B cell (primary cell): Measurements from ENCODE around the gene CAPN12.
"Not testable (repeated sequence)": the region's sequence is repeated elsewhere in the genome, so short reads cannot be mapped to it uniquely, and the experiment has no call there.

Source experiments
- EZH2 ChIP-seq: IDR thresholded peaks from 2 replicates; pipeline ENCODE4 v1.6.1; 2012; ENCODE audit warnings: borderline replicate concordance, low read depth, mild to moderate bottlenecking, moderate library complexity, low read length; ENCODE audit not compliant: insufficient read depth, poor library complexity, severe bottlenecking
- TF ChIP-seq, protein P1 (sequence below): fragments of 200-600 bp; IDR thresholded peaks from one replicate; pipeline ENCODE4 v1.8.0; 2022; ENCODE audit warnings: antibody characterized with exemption, mild to moderate bottlenecking

DNA sequence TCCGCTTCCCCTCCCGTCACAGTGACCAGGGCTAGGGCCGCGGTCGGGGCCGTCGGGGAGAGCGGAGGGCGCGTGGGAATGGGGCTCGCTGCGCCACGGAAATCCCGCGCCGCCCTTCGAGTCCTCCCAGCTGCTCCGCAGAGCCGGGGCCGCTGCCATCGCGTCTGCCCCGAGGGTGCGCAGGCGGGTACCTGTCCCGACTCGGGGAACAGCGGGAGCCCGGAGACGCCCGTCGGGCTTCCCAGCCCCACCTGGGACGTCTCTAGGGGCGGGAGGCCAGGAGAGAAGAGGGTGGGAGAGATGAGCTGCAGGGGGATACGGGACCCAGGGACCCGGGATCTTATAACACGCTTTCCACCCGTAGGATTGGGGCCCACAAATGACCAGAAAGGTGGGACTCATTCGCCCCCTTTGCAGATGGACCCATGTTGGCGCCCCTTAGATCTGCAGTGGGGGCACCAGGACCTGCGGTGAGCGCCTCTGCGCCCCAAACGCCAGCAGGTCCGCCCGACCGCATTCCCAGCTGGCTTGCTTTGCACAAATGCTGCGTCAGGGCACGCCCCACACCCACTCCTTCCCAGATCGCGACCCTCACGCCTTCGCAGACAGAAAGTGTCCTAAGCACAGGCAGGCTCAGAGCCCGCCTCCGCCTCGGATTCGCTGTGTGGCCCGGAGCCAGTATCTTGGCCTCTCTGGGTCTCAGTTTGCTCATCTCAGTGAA is 26.1 kb upstream of the CAPN12 start:
- not testable (repeated sequence) for TF ChIP-seq EZH2
- TF ChIP-seq, protein P1, sequence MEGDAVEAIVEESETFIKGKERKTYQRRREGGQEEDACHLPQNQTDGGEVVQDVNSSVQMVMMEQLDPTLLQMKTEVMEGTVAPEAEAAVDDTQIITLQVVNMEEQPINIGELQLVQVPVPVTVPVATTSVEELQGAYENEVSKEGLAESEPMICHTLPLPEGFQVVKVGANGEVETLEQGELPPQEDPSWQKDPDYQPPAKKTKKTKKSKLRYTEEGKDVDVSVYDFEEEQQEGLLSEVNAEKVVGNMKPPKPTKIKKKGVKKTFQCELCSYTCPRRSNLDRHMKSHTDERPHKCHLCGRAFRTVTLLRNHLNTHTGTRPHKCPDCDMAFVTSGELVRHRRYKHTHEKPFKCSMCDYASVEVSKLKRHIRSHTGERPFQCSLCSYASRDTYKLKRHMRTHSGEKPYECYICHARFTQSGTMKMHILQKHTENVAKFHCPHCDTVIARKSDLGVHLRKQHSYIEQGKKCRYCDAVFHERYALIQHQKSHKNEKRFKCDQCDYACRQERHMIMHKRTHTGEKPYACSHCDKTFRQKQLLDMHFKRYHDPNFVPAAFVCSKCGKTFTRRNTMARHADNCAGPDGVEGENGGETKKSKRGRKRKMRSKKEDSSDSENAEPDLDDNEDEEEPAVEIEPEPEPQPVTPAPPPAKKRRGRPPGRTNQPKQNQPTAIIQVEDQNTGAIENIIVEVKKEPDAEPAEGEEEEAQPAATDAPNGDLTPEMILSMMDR: not testable (repeated sequence)
